ENCODE results near the gene UBR7. TPM values are rescaled to one million over a fixed set of nuclear protein-coding genes. Genes with fewer than 3 reads are reported as not detected.

Gene UBR7
- total RNA-seq, 1 experiment from 2014 or later, result 28.9 TPM

DNA sequence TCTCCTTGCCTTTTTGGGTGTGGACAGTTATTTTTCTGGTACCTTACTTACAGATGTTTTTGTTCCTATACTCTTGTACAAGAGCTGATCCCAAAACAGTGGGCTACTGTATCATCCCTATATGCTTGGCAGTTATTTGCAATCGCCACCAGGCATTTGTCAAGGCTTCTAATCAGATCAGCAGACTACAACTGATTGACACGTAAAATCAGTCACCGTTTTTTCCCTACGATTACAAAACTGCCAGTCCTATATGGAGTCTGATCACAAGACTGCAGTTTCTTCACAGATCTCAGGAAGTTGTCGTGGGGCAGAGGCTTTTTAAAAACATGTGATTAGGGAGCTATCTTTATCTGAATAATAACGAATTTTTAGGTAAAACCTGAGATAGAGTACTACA, 20.6 kb upstream of the UBR7 start (continued):
- TF ChIP-seq, protein P1, sequence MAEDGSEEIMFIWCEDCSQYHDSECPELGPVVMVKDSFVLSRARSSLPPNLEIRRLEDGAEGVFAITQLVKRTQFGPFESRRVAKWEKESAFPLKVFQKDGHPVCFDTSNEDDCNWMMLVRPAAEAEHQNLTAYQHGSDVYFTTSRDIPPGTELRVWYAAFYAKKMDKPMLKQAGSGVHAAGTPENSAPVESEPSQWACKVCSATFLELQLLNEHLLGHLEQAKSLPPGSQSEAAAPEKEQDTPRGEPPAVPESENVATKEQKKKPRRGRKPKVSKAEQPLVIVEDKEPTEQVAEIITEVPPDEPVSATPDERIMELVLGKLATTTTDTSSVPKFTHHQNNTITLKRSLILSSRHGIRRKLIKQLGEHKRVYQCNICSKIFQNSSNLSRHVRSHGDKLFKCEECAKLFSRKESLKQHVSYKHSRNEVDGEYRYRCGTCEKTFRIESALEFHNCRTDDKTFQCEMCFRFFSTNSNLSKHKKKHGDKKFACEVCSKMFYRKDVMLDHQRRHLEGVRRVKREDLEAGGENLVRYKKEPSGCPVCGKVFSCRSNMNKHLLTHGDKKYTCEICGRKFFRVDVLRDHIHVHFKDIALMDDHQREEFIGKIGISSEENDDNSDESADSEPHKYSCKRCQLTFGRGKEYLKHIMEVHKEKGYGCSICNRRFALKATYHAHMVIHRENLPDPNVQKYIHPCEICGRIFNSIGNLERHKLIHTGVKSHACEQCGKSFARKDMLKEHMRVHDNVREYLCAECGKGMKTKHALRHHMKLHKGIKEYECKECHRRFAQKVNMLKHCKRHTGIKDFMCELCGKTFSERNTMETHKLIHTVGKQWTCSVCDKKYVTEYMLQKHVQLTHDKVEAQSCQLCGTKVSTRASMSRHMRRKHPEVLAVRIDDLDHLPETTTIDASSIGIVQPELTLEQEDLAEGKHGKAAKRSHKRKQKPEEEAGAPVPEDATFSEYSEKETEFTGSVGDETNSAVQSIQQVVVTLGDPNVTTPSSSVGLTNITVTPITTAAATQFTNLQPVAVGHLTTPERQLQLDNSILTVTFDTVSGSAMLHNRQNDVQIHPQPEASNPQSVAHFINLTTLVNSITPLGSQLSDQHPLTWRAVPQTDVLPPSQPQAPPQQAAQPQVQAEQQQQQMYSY (CRISPR knock-in tag; IDR thresholded peaks at IDR 0.05), result no peak
- TF ChIP-seq, protein P2, sequence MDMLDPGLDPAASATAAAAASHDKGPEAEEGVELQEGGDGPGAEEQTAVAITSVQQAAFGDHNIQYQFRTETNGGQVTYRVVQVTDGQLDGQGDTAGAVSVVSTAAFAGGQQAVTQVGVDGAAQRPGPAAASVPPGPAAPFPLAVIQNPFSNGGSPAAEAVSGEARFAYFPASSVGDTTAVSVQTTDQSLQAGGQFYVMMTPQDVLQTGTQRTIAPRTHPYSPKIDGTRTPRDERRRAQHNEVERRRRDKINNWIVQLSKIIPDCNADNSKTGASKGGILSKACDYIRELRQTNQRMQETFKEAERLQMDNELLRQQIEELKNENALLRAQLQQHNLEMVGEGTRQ (CRISPR knock-in tag; IDR thresholded peaks at IDR 0.05), result no peak
- no peak for TF ChIP-seq ZNF416 (CRISPR knock-in tag; IDR thresholded peaks at IDR 0.05)
- TF ChIP-seq, protein P3, sequence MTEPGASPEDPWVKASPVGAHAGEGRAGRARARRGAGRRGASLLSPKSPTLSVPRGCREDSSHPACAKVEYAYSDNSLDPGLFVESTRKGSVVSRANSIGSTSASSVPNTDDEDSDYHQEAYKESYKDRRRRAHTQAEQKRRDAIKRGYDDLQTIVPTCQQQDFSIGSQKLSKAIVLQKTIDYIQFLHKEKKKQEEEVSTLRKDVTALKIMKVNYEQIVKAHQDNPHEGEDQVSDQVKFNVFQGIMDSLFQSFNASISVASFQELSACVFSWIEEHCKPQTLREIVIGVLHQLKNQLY (CRISPR knock-in tag; IDR thresholded peaks at IDR 0.05), result no peak
- no peak for TF ChIP-seq ZNF121 (CRISPR knock-in tag; IDR thresholded peaks at IDR 0.05)
- TF ChIP-seq EMX1 (CRISPR knock-in tag; IDR thresholded peaks at IDR 0.05), result no peak
- TF ChIP-seq, protein P4, sequence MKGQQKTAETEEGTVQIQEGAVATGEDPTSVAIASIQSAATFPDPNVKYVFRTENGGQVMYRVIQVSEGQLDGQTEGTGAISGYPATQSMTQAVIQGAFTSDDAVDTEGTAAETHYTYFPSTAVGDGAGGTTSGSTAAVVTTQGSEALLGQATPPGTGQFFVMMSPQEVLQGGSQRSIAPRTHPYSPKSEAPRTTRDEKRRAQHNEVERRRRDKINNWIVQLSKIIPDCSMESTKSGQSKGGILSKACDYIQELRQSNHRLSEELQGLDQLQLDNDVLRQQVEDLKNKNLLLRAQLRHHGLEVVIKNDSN (CRISPR knock-in tag; IDR thresholded peaks at IDR 0.05), result no peak
- no peak for TF ChIP-seq TEAD1 (CRISPR knock-in tag; IDR thresholded peaks at IDR 0.05)

GRCh38 chr14:93186956-93187355, 20.1 kb upstream of the UBR7 start:
- no peaks in the 10 kb centered on the region for H3K27me3 Mint-ChIP-seq (ENCODE audit: low read depth)
- no peak for DNase-seq (ENCODE audit: low spot score)
- no peak for ATAC-seq
- H3K4me1 Mint-ChIP-seq, result peaks cover 18% of the 10 kb centered on the region
- peaks cover 10% of the 10 kb centered on the region; the same call in 1 of the 2 replicates for H3K36me3 Mint-ChIP-seq
- ChIA-PET POLR2A (no interaction called here), CTCF (interaction anchor here (0.8 kb wide), 1 partner anchor 9 kb away, joined by 4 read pairs; no protein-coding TSS in a partner anchor)
- H3K27ac Mint-ChIP-seq, result no peak overlapping the region
- no peak overlapping the region for H3K4me3 Mint-ChIP-seq
- H3K9me3 Mint-ChIP-seq, result no peaks in the 10 kb centered on the region
- TF ChIP-seq ZNF396 (CRISPR knock-in tag; IDR thresholded peaks at IDR 0.05; ENCODE audit: borderline replicate concordance) (no peak), NR1H2 (CRISPR knock-in tag; IDR thresholded peaks at IDR 0.05) (no peak), SMAD4 (CRISPR knock-in tag; IDR thresholded peaks at IDR 0.05) (no peak), RELA (CRISPR knock-in tag; IDR thresholded peaks at IDR 0.05; ENCODE audit: borderline replicate concordance) (no peak), E2F1 (CRISPR knock-in tag; IDR thresholded peaks at IDR 0.05) (no peak), HMGXB4 (CRISPR knock-in tag; IDR thresholded peaks at IDR 0.05) (no peak)
- TF ChIP-seq, protein P5, sequence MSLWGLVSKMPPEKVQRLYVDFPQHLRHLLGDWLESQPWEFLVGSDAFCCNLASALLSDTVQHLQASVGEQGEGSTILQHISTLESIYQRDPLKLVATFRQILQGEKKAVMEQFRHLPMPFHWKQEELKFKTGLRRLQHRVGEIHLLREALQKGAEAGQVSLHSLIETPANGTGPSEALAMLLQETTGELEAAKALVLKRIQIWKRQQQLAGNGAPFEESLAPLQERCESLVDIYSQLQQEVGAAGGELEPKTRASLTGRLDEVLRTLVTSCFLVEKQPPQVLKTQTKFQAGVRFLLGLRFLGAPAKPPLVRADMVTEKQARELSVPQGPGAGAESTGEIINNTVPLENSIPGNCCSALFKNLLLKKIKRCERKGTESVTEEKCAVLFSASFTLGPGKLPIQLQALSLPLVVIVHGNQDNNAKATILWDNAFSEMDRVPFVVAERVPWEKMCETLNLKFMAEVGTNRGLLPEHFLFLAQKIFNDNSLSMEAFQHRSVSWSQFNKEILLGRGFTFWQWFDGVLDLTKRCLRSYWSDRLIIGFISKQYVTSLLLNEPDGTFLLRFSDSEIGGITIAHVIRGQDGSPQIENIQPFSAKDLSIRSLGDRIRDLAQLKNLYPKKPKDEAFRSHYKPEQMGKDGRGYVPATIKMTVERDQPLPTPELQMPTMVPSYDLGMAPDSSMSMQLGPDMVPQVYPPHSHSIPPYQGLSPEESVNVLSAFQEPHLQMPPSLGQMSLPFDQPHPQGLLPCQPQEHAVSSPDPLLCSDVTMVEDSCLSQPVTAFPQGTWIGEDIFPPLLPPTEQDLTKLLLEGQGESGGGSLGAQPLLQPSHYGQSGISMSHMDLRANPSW (CRISPR knock-in tag; conservative IDR thresholded peaks at IDR 0.05; ENCODE audit: low read depth), result no peak
- TF ChIP-seq, protein P6, sequence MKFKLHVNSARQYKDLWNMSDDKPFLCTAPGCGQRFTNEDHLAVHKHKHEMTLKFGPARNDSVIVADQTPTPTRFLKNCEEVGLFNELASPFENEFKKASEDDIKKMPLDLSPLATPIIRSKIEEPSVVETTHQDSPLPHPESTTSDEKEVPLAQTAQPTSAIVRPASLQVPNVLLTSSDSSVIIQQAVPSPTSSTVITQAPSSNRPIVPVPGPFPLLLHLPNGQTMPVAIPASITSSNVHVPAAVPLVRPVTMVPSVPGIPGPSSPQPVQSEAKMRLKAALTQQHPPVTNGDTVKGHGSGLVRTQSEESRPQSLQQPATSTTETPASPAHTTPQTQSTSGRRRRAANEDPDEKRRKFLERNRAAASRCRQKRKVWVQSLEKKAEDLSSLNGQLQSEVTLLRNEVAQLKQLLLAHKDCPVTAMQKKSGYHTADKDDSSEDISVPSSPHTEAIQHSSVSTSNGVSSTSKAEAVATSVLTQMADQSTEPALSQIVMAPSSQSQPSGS (CRISPR knock-in tag; IDR thresholded peaks at IDR 0.05; ENCODE audit: borderline replicate concordance, low read depth), result no peak
- TF ChIP-seq, protein P7, sequence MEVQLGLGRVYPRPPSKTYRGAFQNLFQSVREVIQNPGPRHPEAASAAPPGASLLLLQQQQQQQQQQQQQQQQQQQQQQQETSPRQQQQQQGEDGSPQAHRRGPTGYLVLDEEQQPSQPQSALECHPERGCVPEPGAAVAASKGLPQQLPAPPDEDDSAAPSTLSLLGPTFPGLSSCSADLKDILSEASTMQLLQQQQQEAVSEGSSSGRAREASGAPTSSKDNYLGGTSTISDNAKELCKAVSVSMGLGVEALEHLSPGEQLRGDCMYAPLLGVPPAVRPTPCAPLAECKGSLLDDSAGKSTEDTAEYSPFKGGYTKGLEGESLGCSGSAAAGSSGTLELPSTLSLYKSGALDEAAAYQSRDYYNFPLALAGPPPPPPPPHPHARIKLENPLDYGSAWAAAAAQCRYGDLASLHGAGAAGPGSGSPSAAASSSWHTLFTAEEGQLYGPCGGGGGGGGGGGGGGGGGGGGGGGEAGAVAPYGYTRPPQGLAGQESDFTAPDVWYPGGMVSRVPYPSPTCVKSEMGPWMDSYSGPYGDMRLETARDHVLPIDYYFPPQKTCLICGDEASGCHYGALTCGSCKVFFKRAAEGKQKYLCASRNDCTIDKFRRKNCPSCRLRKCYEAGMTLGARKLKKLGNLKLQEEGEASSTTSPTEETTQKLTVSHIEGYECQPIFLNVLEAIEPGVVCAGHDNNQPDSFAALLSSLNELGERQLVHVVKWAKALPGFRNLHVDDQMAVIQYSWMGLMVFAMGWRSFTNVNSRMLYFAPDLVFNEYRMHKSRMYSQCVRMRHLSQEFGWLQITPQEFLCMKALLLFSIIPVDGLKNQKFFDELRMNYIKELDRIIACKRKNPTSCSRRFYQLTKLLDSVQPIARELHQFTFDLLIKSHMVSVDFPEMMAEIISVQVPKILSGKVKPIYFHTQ (CRISPR knock-in tag; IDR thresholded peaks at IDR 0.05), result no peak
